Smooth muscle cell (in vitro differentiated cells): ENCODE data around the gene CDYL2. TPM values are rescaled to one million over a fixed set of nuclear protein-coding genes. Genes with fewer than 3 reads are reported as not detected.

Experiments used
- DNase-seq: peaks from one replicate; lab custom pipeline; 2025; ENCODE audit not compliant: unreplicated experiment; lab: John Stamatoyannopoulos, UW
- H2AFZ ChIP-seq: fragments of 200-600 bp; sonication (generic); 2 replicates; pipeline ENCODE4 v1.6.0; 2016; ENCODE audit warnings: antibody characterized with exemption, low read depth, mild to moderate bottlenecking
- H3F3A ChIP-seq: fragments of 200-600 bp; sonication (generic); 2 replicates; pipeline ENCODE4 v1.6.0; 2017; ENCODE audit warnings: antibody characterized with exemption, low read depth
- H3K27ac ChIP-seq: fragments of 200-600 bp; sonication (generic); 2 replicates; pipeline ENCODE4 v1.5.1; 2016; ENCODE audit warnings: low read depth, mild to moderate bottlenecking
- H3K27me3 ChIP-seq: fragments of 200-600 bp; sonication (generic); 2 replicates; pipeline ENCODE4 v1.6.1; 2016; ENCODE audit warnings: low read depth, mild to moderate bottlenecking
- H3K36me3 ChIP-seq: fragments of 200-600 bp; sonication (generic); 2 replicates; pipeline ENCODE4 v1.5.1; 2016; ENCODE audit warnings: low read depth
- H3K4me1 ChIP-seq: fragments of 200-600 bp; sonication (generic); 2 replicates; pipeline ENCODE4 v1.5.1; 2016; ENCODE audit warnings: low read depth
- H3K4me2 ChIP-seq: fragments of 200-600 bp; sonication (generic); 2 replicates; pipeline ENCODE4 v1.6.0; 2016; ENCODE audit warnings: mild to moderate bottlenecking
- H3K4me3 ChIP-seq: fragments of 200-600 bp; sonication (generic); 2 replicates; pipeline ENCODE4 v1.5.1; 2016; ENCODE audit warnings: mild to moderate bottlenecking
- H3K79me2 ChIP-seq: fragments of 200-600 bp; sonication (generic); 2 replicates; pipeline ENCODE4 v1.6.0; 2016; ENCODE audit warnings: low read depth, mild to moderate bottlenecking
- H3K9ac ChIP-seq: fragments of 200-600 bp; sonication (generic); 2 replicates; pipeline ENCODE4 v1.6.0; 2016; ENCODE audit warnings: low read depth
- H3K9me3 ChIP-seq: fragments of 200-600 bp; sonication (generic); replicated peaks from 2 replicates; pipeline ENCODE4 v1.5.1; 2016; ENCODE audit warnings: low read depth
- H4K20me1 ChIP-seq: fragments of 200-600 bp; sonication (generic); 2 replicates; pipeline ENCODE4 v1.6.0; 2016; ENCODE audit warnings: low read depth
- WGBS: methylation state at CpG from one replicate; pipeline ENCODE4 v1.1.7; 2016; ENCODE audit warnings: low lambda C conversion rate; 5-methylcytosine and 5-hydroxymethylcytosine counted together
- polyA plus RNA-seq: library from polyadenylated mRNA; unstranded; fragments of >200 nt; fragmentation: Nextera tagmentation; extraction: Ambion mirVana; gene quantifications from 2 replicates; pipeline ENCODE4 v1.2.1, GENCODE V29; 2016
- total RNA-seq: library from RNA; depleted of rRNA; stranded (reverse); fragments of >200 nt; gene quantifications from 2 replicates; pipeline ENCODE4 v1.2.3, GENCODE V29; 2014
- TF ChIP-seq, protein P1 (sequence below): fragments of 200-600 bp; sonication (generic); IDR thresholded peaks from 2 replicates; pipeline ENCODE4 v1.5.1; 2017; ENCODE audit warnings: borderline replicate concordance, mild to moderate bottlenecking, antibody characterized with exemption; ENCODE audit not compliant: insufficient read depth, poor library complexity, severe bottlenecking

The CDYL2 gene, protein sequence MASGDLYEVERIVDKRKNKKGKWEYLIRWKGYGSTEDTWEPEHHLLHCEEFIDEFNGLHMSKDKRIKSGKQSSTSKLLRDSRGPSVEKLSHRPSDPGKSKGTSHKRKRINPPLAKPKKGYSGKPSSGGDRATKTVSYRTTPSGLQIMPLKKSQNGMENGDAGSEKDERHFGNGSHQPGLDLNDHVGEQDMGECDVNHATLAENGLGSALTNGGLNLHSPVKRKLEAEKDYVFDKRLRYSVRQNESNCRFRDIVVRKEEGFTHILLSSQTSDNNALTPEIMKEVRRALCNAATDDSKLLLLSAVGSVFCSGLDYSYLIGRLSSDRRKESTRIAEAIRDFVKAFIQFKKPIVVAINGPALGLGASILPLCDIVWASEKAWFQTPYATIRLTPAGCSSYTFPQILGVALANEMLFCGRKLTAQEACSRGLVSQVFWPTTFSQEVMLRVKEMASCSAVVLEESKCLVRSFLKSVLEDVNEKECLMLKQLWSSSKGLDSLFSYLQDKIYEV
- total RNA-seq (2.9 and 4.7 TPM in 2 replicates), polyA plus RNA-seq (1.9 and 2.0 TPM in 2 replicates)

DNA sequence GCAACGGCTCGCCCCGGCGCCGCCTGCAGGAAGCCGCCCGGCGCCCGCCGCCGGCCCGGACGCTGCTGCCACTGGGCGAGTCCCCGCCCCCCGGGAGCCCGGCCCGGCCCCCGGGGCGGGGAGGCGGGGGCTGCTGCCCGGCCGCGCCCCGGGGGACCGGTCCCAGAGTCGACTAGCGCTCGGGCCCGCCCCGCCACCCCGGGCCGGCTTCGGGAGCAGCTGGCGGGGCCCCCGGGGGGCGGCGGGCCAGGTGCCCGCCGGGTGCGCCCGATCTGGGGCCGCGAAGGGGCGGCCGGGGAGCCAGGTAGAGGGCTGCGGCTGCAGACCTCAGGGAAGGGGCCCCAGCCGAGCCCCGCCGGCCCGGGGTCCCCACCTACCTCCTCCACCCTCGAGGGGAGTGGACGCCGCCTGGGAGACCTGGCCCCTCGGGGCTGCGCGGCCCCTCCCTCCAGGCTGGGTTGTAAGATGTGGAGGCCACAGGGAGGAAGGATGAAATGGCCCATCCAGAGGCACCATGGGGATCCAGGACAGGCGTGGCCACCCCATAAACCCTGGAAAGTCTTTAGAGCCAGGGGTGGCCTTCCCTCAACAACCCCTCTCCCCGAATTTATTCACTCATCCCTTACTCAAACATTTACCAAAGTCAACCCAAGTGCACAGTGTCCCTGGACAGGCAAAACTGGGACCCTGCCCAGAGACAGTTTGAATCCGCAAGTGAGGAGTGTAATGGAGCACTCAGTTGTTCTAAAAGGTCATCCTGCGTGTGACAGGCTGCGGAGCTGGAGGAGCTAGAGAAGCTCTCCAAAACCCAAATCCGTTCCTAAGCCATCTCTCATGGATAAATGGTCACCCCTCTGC, at the start of gene CDYL2:
TSS of gene CDYL2 (minus strand) at position 73 of the 858 bp plus-strand sequence. CDS start 425 bp downstream, outside the sequence.
- H3K9me3 ChIP-seq: no peaks in the 10 kb centered on the region
- H3K4me1 ChIP-seq: no peaks in the 10 kb centered on the region
- DNase-seq: no peak
- peaks cover 37% of the 10 kb centered on the region for H3K27me3 ChIP-seq
- H3K79me2 ChIP-seq: no peaks in the 10 kb centered on the region
- H4K20me1 ChIP-seq: no peaks in the 10 kb centered on the region
- peak within 1 kb of the TSS; percentile 91 for H3K4me2 ChIP-seq
- peaks cover 3% of the 10 kb centered on the region for H3F3A ChIP-seq
- no peak within 1 kb of the TSS for H3K9ac ChIP-seq
- TF ChIP-seq, protein P1, sequence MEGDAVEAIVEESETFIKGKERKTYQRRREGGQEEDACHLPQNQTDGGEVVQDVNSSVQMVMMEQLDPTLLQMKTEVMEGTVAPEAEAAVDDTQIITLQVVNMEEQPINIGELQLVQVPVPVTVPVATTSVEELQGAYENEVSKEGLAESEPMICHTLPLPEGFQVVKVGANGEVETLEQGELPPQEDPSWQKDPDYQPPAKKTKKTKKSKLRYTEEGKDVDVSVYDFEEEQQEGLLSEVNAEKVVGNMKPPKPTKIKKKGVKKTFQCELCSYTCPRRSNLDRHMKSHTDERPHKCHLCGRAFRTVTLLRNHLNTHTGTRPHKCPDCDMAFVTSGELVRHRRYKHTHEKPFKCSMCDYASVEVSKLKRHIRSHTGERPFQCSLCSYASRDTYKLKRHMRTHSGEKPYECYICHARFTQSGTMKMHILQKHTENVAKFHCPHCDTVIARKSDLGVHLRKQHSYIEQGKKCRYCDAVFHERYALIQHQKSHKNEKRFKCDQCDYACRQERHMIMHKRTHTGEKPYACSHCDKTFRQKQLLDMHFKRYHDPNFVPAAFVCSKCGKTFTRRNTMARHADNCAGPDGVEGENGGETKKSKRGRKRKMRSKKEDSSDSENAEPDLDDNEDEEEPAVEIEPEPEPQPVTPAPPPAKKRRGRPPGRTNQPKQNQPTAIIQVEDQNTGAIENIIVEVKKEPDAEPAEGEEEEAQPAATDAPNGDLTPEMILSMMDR: no peak
- no peaks in the 10 kb centered on the region for H3K36me3 ChIP-seq
- WGBS: 48% methylated on average over 6 of the region's 63 CpGs
- H3K27ac ChIP-seq: no peak within 1 kb of the TSS
- H3K4me3 ChIP-seq: peak within 1 kb of the TSS; percentile 81
- H2AFZ ChIP-seq: peak within 1 kb of the TSS; percentile 75

DNA sequence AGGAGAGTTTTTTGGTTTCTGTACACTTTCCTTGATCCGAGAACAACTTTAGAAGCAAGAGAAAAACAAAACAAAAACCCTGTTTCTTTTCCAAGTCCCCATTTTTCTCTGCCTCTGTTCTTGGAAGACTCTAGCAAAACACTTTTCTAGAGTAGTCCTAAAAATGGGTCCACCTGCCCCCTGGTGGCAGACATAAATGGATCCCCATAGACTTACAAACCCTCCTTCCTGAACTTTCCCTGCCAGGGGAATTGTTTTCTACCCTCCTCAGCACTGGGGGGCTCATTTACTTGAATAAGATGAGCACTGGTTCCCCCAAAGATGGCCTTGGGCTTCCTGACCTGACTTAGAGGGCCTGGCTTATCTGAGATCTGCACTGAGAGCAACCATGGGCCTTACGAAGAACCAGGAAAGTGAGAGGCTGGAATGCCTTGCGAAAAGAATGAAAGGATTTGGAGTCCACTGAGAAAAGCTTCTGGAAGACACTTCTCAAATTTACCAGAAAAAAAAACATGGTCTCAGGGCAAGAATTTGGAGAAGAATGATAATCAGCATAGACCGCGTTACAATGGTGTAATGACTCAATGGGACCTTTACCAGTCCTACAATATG, 48.0 kb upstream of the CDYL2 start:
- Histone ChIP-seq H3K36me3 (no peaks in the 10 kb centered on the region), H3K4me1 (no peaks in the 10 kb centered on the region), H3K27me3 (no peaks in the 10 kb centered on the region), H3K79me2 (no peaks in the 10 kb centered on the region), H3F3A (no peaks in the 10 kb centered on the region), H4K20me1 (no peaks in the 10 kb centered on the region), H2AFZ (no peak overlapping the region), H3K4me3 (no peak overlapping the region), H3K9me3 (no peaks in the 10 kb centered on the region), H3K27ac (no peak overlapping the region), H3K4me2 (no peak overlapping the region), H3K9ac (no peak overlapping the region)
- no peak for DNase-seq
- WGBS: 91% methylated on average over 5 of the region's 5 CpGs
- TF ChIP-seq, protein P1: peak; percentile 24

DNA sequence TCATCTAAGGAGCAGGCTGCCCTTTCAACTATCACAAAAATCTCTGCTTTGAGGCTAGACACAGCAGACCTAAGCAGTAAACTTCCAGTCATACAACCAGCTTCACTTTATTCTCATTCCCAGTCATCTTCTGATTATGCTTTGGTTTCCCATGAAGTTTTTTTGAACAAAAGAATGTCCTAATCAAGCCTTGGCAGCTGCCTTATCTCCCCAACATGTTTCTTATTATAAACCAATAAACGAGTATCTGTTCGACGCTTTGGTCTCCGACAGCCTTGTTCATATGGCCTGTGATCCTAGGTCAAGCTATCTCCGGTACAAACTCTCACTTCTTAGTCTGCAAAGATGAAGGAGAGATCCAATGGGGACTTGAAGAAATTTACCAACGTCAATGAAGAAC, 47.4 kb upstream of the CDYL2 start:
- Histone ChIP-seq H2AFZ (no peak overlapping the region), H3K4me3 (no peak overlapping the region), H4K20me1 (no peaks in the 10 kb centered on the region), H3K4me2 (no peak overlapping the region), H3F3A (no peaks in the 10 kb centered on the region), H3K27ac (no peak overlapping the region), H3K36me3 (no peaks in the 10 kb centered on the region), H3K4me1 (no peaks in the 10 kb centered on the region), H3K9me3 (no peaks in the 10 kb centered on the region), H3K9ac (no peak overlapping the region), H3K79me2 (no peaks in the 10 kb centered on the region), H3K27me3 (no peaks in the 10 kb centered on the region)
- 49% methylated on average over 6 of the region's 6 CpGs for WGBS
- no peak for DNase-seq
- TF ChIP-seq, protein P1: no peak
